Heart right ventricle (tissue), 16 donors: Measurements from ENCODE around the gene TMEM220. TPM values are rescaled to one million over a fixed set of nuclear protein-coding genes. Genes with fewer than 3 reads are reported as not detected.

Experiments
- ATAC-seq, 8 donors: fragments of 200-7000 bp; cut with Tn5 transposase; one replicate each; pipeline ENCODE4 v1.9.1; 2020; ENCODE audit warnings: mild to moderate bottlenecking in 8 of 8, moderate library complexity in 8 of 8, moderate number of reproducible peaks in 1 of 8
- DNase-seq, 2 donors: peaks; one replicate each; pipeline ENCODE4 v3.0.0-alpha.2; 2020
- H3K27ac ChIP-seq, 10 donors: fragments of 200-600 bp; sonication (generic) in 2 of 10; one replicate each; pipeline versions ENCODE4 v1.5.0 to v1.8.0; 2020 to 2022; ENCODE audit warnings: mild to moderate bottlenecking in 3 of 10
- H3K27me3 ChIP-seq, 7 donors: fragments of 200-600 bp; one replicate each; pipeline ENCODE4 v1.8.0; 2021 to 2022; ENCODE audit warnings: mild to moderate bottlenecking in 2 of 7
- H3K36me3 ChIP-seq, 9 donors: fragments of 200-600 bp; sonication (generic) in 1 of 9; one replicate each; pipeline versions ENCODE4 v1.5.0 to v1.8.0; 2020 to 2022; ENCODE audit warnings: mild to moderate bottlenecking in 2 of 9
- H3K4me1 ChIP-seq, 9 donors: fragments of 200-600 bp; sonication (generic) in 1 of 9; one replicate each; pipeline versions ENCODE4 v1.5.0 to v1.8.0; 2020 to 2022; ENCODE audit warnings: mild to moderate bottlenecking in 4 of 9
- H3K4me3 ChIP-seq, 10 donors: fragments of 200-600 bp; sonication (generic) in 2 of 10; one replicate each; pipeline versions ENCODE4 v1.5.0 to v1.8.0; 2020 to 2022; ENCODE audit warnings: mild to moderate bottlenecking in 7 of 10, moderate library complexity in 2 of 10
- H3K9me3 ChIP-seq, 11 donors: fragments of 200-600 bp in 10 of 11; sonication (generic) in 2 of 11; one replicate each; pipeline versions ENCODE4 v1.5.0 to v1.8.0; 2013 to 2022; ENCODE audit warnings: mild to moderate bottlenecking in 2 of 11, control low read depth in 1 of 11, moderate library complexity in 1 of 11
- CTCF ChIP-seq, 9 donors: fragments of 200-600 bp; sonication (generic) in 2 of 9; IDR thresholded peaks; one replicate each; pipeline versions ENCODE4 v1.5.0 to v1.8.0; 2021 to 2022; ENCODE audit warnings: antibody characterized with exemption in 9 of 9, mild to moderate bottlenecking in 5 of 9, moderate library complexity in 1 of 9
- WGBS, 2 donors: extraction: QIAGEN DNeasy Blood & Tissue Kit; methylation state at CpG; one replicate each; pipeline ENCODE4 v1.1.7; 2013; ENCODE audit warnings: inconsistent platforms in 1 of 2; 5-methylcytosine and 5-hydroxymethylcytosine counted together
- intact Hi-C, 10 donors: fragments of 100-400 bp; cut with DNase I; formaldehyde crosslinking; loops; one replicate each; pipeline versions ENCODE4 v1.11.1 to v1.14.2; 2022
- polyA plus RNA-seq, 2 donors: library from polyadenylated mRNA; stranded (reverse); fragments of 200-250 nt; gene quantifications; one replicate each; pipeline ENCODE4 v1.2.3, GENCODE V29; 2013
- total RNA-seq, 10 donors: library from RNA; stranded (reverse); fragmentation: NEBNext Ultra II Directional in 3 of 10; extraction: Animal tissue kit (Norgen Biotek cat#: 25700) in 3 of 10; gene quantifications; one replicate each; pipeline versions ENCODE4 v1.2.1 to v1.2.4, GENCODE V29; 2021 to 2023
- donor health status: Arrhythmogenic right ventricular cardiomyopathy.
- donor health status: ischemic (EF 13 %, LVEDD 7.1; RV severe dilation, severe dysfunction).
- donor health status: healthy with polysubstance abuse.
- donor health status: DM: no; HTN: yes; CAD: no.
- donor health status: DM: no; HTN: no; CAD: no.
- donor health status: ischemic (EF 25% LVEDD 6.9; RV normal size, moderate dysfunction).
- donor health status: ischemic (EF 25% LVEDD 5.7; RV mildly dilated, moderate dysfunction).
- donor health status: healthy.
- donor health status: DM: yes; HTN: yes; CAD: no.
- donor health status: Ischemic cardiomyopathy.
- donor health status: ischemic (EF 35%, LVEDD 5.7; RV mildly dilated, moderate dysfunction).
- donor health status: nonischemic (EF 11% LVEDD 7.7; RV severe dilation, severe dysfunction).
- donor health status: DM: yes; HTN: yes; CAD: no.
- donor health status: PGD.
- donor health status: ischemic (EF 29% LVEDD 5.4; RV normal size, mild dysfunction).
- donor health status: nonischemic (EF 23%, LVEDD 6.1; RV moderate dilation, normal function).

TMEM220 gene
- total and polyA plus RNA-seq, 12 donors, result 3.8 to 13.6 (median 7.6) TPM

- Histone ChIP-seq H3K4me1 (peaks cover 0 to 7% (median 0%) of the 10 kb centered on the region in 9 donors), H3K4me3 (no peak overlapping the region), H3K27me3 (no peaks in the 10 kb centered on the region), H3K9me3 (no peaks in the 10 kb centered on the region), H3K36me3 (no peaks in the 10 kb centered on the region), H3K27ac (no peak overlapping the region)
- WGBS, 2 donors, result 86 to 90% methylated on average over 10 of the region's 10 CpGs
- DNase-seq (no peak), ATAC-seq (no peak)
- intact Hi-C loops, result no loop called here
- TF ChIP-seq CTCF (IDR thresholded peaks at IDR 0.05), result no peak
Measured at GRCh38 chr17:10741416-10742135, 11.8 kb upstream of the TMEM220 start.

GRCh38 chr17:10739386-10739785 lies 9.6 kb upstream of the TMEM220 start:
- TF ChIP-seq CTCF (IDR thresholded peaks at IDR 0.05), result no peak
- Histone ChIP-seq H3K27me3 (no peaks in the 10 kb centered on the region), H3K36me3 (no peaks in the 10 kb centered on the region), H3K9me3 (no peaks in the 10 kb centered on the region), H3K4me3 (no peak overlapping the region), H3K27ac (no peak overlapping the region), H3K4me1 (peaks cover 0 to 7% (median 0%) of the 10 kb centered on the region in 9 donors)
- intact Hi-C loops, result loop anchor here in 2 of 10 donors (5.0 kb wide), 1 partner anchor 108 kb away; no protein-coding TSS in a partner anchor
- WGBS, 2 donors, result 83 to 86% methylated on average over 5 of the region's 5 CpGs
- ATAC-seq (no peak), DNase-seq (no peak)

GRCh38 chr17:10738521-10739258 lies 8.9 kb upstream of the TMEM220 start:
- H3K4me1 ChIP-seq, result peaks cover 0 to 7% (median 0%) of the 10 kb centered on the region in 9 donors
- H3K36me3 ChIP-seq, result no peaks in the 10 kb centered on the region
- no peak overlapping the region for H3K4me3 ChIP-seq
- DNase-seq (no peak), ATAC-seq (peak in 2 of 8 donors; percentile 5 to 37)
- H3K9me3 ChIP-seq, result no peaks in the 10 kb centered on the region
- WGBS, 2 donors, result 44 to 51% methylated on average over 5 of the region's 5 CpGs
- TF ChIP-seq CTCF (IDR thresholded peaks at IDR 0.05), result no peak
- intact Hi-C loops, result loop anchor here in 2 of 10 donors (5.0 kb wide), 1 partner anchor 109 kb away; no protein-coding TSS in a partner anchor
- no peaks in the 10 kb centered on the region for H3K27me3 ChIP-seq
- H3K27ac ChIP-seq, result no peak overlapping the region

- intact Hi-C loops, result loop anchor here (1.0 to 5.0 kb wide), 3 partner anchors 107 to 110 kb away; no protein-coding TSS in a partner anchor
- Histone ChIP-seq H3K4me3 (no peak overlapping the region), H3K9me3 (no peaks in the 10 kb centered on the region), H3K36me3 (no peaks in the 10 kb centered on the region), H3K27me3 (no peaks in the 10 kb centered on the region), H3K27ac (no peak overlapping the region), H3K4me1 (peaks cover 0 to 7% (median 0%) of the 10 kb centered on the region in 9 donors)
- WGBS, 2 donors, result 74 to 78% methylated on average over 3 of the region's 3 CpGs
- no peak for DNase-seq
- no peak for TF ChIP-seq CTCF (IDR thresholded peaks at IDR 0.05)
- ATAC-seq, result no peak
Measured at GRCh38 chr17:10737736-10738135, 7.9 kb upstream of the TMEM220 start.
